DND-41 (cell line): ENCODE measurements around the gene PSG2.
A peak's percentile ranks its signal among the peaks of the same experiment; 100 is the strongest.
"Not testable (repeated sequence)": the region's sequence is repeated elsewhere in the genome, so short reads cannot be mapped to it uniquely, and the experiment has no call there.

Experiments
- ATAC-seq: fragments of 200-7000 bp; cut with Tn5 transposase; 3 replicates; pipeline ENCODE4 v1.9.1; 2021; ENCODE audit warnings: low read depth; ENCODE audit not compliant: insufficient read depth
- DNase-seq: peaks from one replicate; pipeline ENCODE4 v3.0.0-alpha.2; 2020
- H2AFZ ChIP-seq: 2 replicates; pipeline ENCODE4 v1.6.0; 2012; ENCODE audit warnings: low read depth, low read length
- H3K27ac ChIP-seq: 2 replicates; pipeline ENCODE4 v1.5.1; 2012; ENCODE audit warnings: low read length, inconsistent platforms
- H3K27me3 ChIP-seq: fragments of 200-600 bp; sonication (generic); 2 replicates; pipeline ENCODE4 v1.6.0; 2012; ENCODE audit warnings: low read length, mild to moderate bottlenecking, inconsistent platforms; ENCODE audit not compliant: insufficient read depth, poor library complexity
- H3K36me3 ChIP-seq: 2 replicates; pipeline ENCODE4 v1.5.1; 2012; ENCODE audit warnings: low read length, inconsistent platforms; ENCODE audit not compliant: insufficient read depth
- H3K4me1 ChIP-seq: 2 replicates; pipeline ENCODE4 v1.5.1; 2012; ENCODE audit warnings: mild to moderate bottlenecking, low read length; ENCODE audit not compliant: insufficient read depth
- H3K4me2 ChIP-seq: 2 replicates; pipeline ENCODE4 v1.6.0; 2012; ENCODE audit warnings: mild to moderate bottlenecking, moderate library complexity, low read length, inconsistent platforms; ENCODE audit not compliant: insufficient read depth
- H3K4me3 ChIP-seq, 2 experiments: fragments of 200-600 bp in 1 of 2; shearing (Covaris generic) in 1 of 2; 2 replicates each; pipeline ENCODE4 v1.5.1; 2012 to 2016; ENCODE audit warnings: inconsistent platforms in 2 of 2, low read length in 2 of 2, mild to moderate bottlenecking in 2 of 2, low read depth in 1 of 2, moderate library complexity in 1 of 2
- H3K79me2 ChIP-seq: 2 replicates; pipeline ENCODE4 v1.6.0; 2012; ENCODE audit warnings: low read length, inconsistent platforms; ENCODE audit not compliant: insufficient read depth
- H3K9ac ChIP-seq: 2 replicates; pipeline ENCODE4 v1.6.0; 2012; ENCODE audit warnings: low read depth, mild to moderate bottlenecking, inconsistent platforms, low read length, moderate library complexity
- H3K9me3 ChIP-seq: 2 replicates; pipeline ENCODE4 v1.5.1; 2012; ENCODE audit warnings: low read length, moderate library complexity, mild to moderate bottlenecking, inconsistent platforms; ENCODE audit not compliant: insufficient read depth, severe bottlenecking
- H4K20me1 ChIP-seq: 2 replicates; pipeline ENCODE4 v1.6.0; 2012; ENCODE audit warnings: low read length; ENCODE audit not compliant: insufficient read depth
- EZH2 ChIP-seq: IDR thresholded peaks from 3 replicates; pipeline ENCODE4 v1.6.1; 2012; ENCODE audit warnings: borderline replicate concordance, low read depth, mild to moderate bottlenecking, moderate library complexity, low read length, inconsistent platforms; ENCODE audit not compliant: severe bottlenecking
- TF ChIP-seq, protein P1 (sequence below): IDR thresholded peaks from 2 replicates; pipeline ENCODE4 v1.5.1; 2012; ENCODE audit warnings: borderline replicate concordance, low read length, moderate library complexity, mild to moderate bottlenecking; ENCODE audit not compliant: poor library complexity, severe bottlenecking; ENCODE audit errors: extremely low read depth

Gene PSG2

GRCh38 chr19:43107401-43107800, 24.9 kb upstream of the PSG2 start:
- H3K9me3 ChIP-seq: peaks cover 16% of the 10 kb centered on the region
- H3K27ac ChIP-seq, ATAC-seq, H3K4me3 ChIP-seq, H4K20me1 ChIP-seq, H3K36me3 ChIP-seq, H3K79me2 ChIP-seq, H2AFZ ChIP-seq, H3K9ac ChIP-seq, H3K27me3 ChIP-seq, DNase-seq, H3K4me1 ChIP-seq, H3K4me2 ChIP-seq: not testable (repeated sequence)

DNA sequence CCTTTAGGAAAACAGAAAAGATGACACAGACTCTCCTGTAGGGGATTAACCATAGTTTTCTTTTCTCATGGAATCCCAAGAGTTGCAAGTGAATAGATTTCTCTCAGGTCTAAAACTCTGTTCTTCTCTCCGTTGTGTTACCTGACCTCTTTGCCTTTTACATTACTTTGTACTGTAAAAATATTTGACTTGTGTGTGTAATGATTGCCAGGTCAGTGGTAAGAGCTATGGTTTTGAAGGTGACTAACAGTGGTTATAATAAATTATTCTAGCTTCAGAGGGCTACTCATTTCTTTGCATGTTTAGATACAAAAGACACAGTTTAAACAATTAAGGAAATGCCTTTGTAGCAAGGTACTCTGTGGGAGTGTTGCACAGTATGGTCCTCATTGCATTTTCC, 23.0 kb upstream of the PSG2 start:
- no peak for ATAC-seq
- no peaks in the 10 kb centered on the region for H3K4me1 ChIP-seq
- peaks cover 17% of the 10 kb centered on the region for H3K9me3 ChIP-seq
- no peak for TF ChIP-seq EZH2
- TF ChIP-seq, protein P1, sequence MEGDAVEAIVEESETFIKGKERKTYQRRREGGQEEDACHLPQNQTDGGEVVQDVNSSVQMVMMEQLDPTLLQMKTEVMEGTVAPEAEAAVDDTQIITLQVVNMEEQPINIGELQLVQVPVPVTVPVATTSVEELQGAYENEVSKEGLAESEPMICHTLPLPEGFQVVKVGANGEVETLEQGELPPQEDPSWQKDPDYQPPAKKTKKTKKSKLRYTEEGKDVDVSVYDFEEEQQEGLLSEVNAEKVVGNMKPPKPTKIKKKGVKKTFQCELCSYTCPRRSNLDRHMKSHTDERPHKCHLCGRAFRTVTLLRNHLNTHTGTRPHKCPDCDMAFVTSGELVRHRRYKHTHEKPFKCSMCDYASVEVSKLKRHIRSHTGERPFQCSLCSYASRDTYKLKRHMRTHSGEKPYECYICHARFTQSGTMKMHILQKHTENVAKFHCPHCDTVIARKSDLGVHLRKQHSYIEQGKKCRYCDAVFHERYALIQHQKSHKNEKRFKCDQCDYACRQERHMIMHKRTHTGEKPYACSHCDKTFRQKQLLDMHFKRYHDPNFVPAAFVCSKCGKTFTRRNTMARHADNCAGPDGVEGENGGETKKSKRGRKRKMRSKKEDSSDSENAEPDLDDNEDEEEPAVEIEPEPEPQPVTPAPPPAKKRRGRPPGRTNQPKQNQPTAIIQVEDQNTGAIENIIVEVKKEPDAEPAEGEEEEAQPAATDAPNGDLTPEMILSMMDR: no peak
- no peak overlapping the region for H2AFZ ChIP-seq
- H3K9ac ChIP-seq: no peak overlapping the region
- no peaks in the 10 kb centered on the region for H3K36me3 ChIP-seq
- H3K79me2 ChIP-seq: no peaks in the 10 kb centered on the region
- no peak for DNase-seq
- H3K4me3 ChIP-seq: no peak overlapping the region
- H3K27me3 ChIP-seq: no peaks in the 10 kb centered on the region
- no peaks in the 10 kb centered on the region for H4K20me1 ChIP-seq
- H3K27ac ChIP-seq: no peak overlapping the region
- no peak overlapping the region for H3K4me2 ChIP-seq

DNA sequence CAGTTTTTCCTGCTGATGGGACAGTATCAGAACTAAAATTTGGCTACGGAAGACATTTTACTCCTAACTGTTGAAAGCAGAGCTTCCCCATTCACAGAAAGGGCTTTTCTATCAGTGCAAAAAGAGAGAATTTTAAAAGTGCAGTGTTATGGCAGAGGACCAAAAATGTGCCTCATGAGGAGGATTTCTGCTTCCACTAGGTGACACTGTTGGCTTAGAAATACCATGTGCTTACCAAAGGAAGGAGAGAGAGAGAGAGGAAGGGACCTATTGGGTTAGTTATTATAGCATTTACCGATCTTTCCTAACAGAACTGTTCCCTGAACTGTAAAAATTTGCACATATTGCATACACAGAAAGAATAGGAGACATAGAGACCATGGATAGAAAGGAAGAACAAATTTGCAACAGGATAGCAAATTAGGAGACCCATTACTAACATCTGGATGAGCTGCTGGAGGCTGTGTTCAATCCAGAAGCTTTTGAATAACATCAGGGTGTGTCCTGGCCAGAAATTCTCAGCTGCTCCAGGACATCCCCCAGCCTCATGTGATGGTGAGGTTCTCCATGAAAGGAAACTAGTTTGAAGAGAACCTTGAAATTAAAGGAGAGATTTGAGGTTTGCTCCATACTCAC, 21.8 kb upstream of the PSG2 start:
- H3K27me3 ChIP-seq, H3K9ac ChIP-seq, H4K20me1 ChIP-seq, H3K4me1 ChIP-seq, H3K4me3 ChIP-seq, H2AFZ ChIP-seq, DNase-seq, H3K4me2 ChIP-seq, H3K27ac ChIP-seq, ATAC-seq, H3K36me3 ChIP-seq, H3K79me2 ChIP-seq: not testable (repeated sequence)
- peaks cover 17% of the 10 kb centered on the region for H3K9me3 ChIP-seq
- TF ChIP-seq, protein P1: peak; percentile 27

DNA sequence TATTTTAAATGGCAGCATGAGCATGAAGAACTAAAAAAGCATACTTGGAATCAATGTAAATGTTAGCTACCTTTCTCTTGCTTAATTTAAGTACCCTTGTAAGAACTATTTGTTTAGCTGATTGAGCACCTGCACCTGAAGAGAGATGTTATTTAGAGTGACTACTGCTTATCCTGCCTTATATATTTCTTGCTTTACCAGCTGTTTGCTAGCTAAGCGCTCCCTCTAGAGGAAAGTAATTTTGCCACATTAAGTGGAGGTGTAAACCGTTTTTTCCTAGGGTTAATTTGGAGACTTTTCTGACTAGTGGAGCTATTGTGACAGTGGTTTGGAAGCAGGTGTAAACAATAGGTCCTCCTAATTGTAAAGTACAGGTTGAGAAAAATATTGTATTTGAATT, 19.4 kb upstream of the PSG2 start:
- Histone ChIP-seq H3K9ac (no peak overlapping the region), H4K20me1 (no peaks in the 10 kb centered on the region), H3K4me3 (no peak overlapping the region), H3K27ac (no peak overlapping the region), H2AFZ (no peak overlapping the region), H3K9me3 (peaks cover 17% of the 10 kb centered on the region), H3K27me3 (no peaks in the 10 kb centered on the region), H3K79me2 (no peaks in the 10 kb centered on the region), H3K4me1 (no peaks in the 10 kb centered on the region), H3K4me2 (no peak overlapping the region), H3K36me3 (no peaks in the 10 kb centered on the region)
- no peak for DNase-seq
- TF ChIP-seq EZH2: no peak
- TF ChIP-seq, protein P1: no peak
- no peak for ATAC-seq

DNA sequence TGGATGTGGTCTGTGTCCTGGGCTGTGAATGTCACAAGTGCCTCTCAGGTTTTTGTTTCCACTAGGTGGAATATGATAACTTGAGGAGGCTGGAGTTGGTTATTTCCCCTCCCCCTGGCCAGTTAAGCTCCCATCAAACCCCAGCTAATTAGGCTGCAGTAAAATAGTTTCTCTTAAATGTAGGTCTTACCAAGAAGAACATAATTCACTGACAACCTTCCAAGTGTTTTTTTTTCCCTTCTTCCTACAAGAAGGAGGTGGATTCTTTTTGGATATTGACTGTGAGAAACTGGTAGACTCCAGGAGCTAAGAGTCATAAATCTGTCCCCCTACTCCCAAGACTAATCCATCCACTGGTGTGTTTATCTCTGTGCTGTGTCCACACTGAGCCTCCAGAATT, 15.9 kb upstream of the PSG2 start:
- not testable (repeated sequence) for H3K4me2 ChIP-seq, H2AFZ ChIP-seq, H3K9me3 ChIP-seq, H3K27ac ChIP-seq, DNase-seq, H4K20me1 ChIP-seq, H3K79me2 ChIP-seq, H3K36me3 ChIP-seq, H3K9ac ChIP-seq, H3K4me3 ChIP-seq, H3K4me1 ChIP-seq, H3K27me3 ChIP-seq, ATAC-seq
